Dermis microvascular lymphatic vessel endothelial cell (primary cell): Measurements from ENCODE around the gene EPHA6. TPM values are rescaled to one million over a fixed set of nuclear protein-coding genes. Genes with fewer than 3 reads are reported as not detected.

Source experiments
- DNase-seq, 2 donors: peaks; one replicate each; pipeline versions ENCODE4 v3.0.0 to v3.0.0-alpha.2; 2010; ENCODE audit warnings: low read depth in 2 of 2
- total RNA-seq: library from RNA; depleted of rRNA; stranded (reverse); fragments of >200 nt; gene quantifications from 2 replicates; pipeline ENCODE4 v1.2.1, GENCODE V29; 2014

Gene EPHA6
- total RNA-seq, 1 donor from 2014 or later: under 0.01 TPM

DNA sequence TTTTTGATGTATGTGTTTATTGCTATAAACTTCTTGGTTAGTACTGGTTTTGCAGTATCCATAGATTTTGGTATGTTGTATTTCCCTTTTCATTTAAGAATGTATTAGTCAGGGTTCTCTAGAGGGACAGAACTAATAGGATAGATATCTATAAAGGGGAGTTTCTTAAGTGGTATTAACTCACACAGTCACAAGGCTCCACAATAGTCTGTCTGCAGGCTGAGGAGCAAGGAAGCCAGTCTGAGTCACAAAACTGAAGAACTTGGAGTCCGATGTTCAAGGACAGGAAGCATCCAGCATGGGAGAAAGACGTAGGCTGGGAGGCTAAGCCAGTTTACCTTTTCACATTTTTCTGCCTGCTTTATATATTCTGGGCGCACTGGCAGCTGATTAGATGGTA, 958.5 kb downstream of the EPHA6 start:
- peak in 1 of 2 donors; percentile 3 for DNase-seq

GRCh38 chr3:97778152-97778551, 963.8 kb downstream of the EPHA6 start:
- DNase-seq: peak in 1 of 2 donors; percentile 65

- peak; percentile 55 to 67 for DNase-seq
Observed at GRCh38 chr3:97793420-97794019, 979.1 kb downstream of the EPHA6 start.

- DNase-seq: no peak
Observed at GRCh38 chr3:97795951-97796350, 981.6 kb downstream of the EPHA6 start.
